HG03521 (cell line): ENCODE results near the gene MYOM1.
A peak's percentile ranks its signal among the peaks of the same experiment; 100 is the strongest.

Experiments used
- ATAC-seq: cut with Tn5 transposase; IDR thresholded peaks from one replicate; pipeline ENCODE4 v1.9.1; 2021; ENCODE audit warnings: mild to moderate bottlenecking, moderate library complexity; ENCODE audit not compliant: unreplicated experiment

Gene MYOM1

GRCh38 chr18:3190610-3191009 lies 29.2 kb downstream of the MYOM1 start:
- no peak for ATAC-seq

GRCh38 chr18:3189884-3190283 lies 29.9 kb downstream of the MYOM1 start:
- no peak for ATAC-seq

- ATAC-seq = no peak
Measured at GRCh38 chr18:3186678-3187658, 32.8 kb downstream of the MYOM1 start.

GRCh38 chr18:3184275-3184963 lies 35.3 kb downstream of the MYOM1 start:
- no peak for ATAC-seq

GRCh38 chr18:3183103-3183717 lies 36.6 kb downstream of the MYOM1 start:
- ATAC-seq = no peak

- no peak for ATAC-seq
Measured at GRCh38 chr18:3180325-3180724, 39.4 kb downstream of the MYOM1 start.

- ATAC-seq = no peak
Measured at GRCh38 chr18:3179430-3180089, 40.2 kb downstream of the MYOM1 start.

- ATAC-seq = peak; percentile 92
Measured at GRCh38 chr18:3177902-3178687, 41.7 kb downstream of the MYOM1 start.

GRCh38 chr18:3175195-3175758 lies 44.5 kb downstream of the MYOM1 start:
- no peak for ATAC-seq

GRCh38 chr18:3172097-3172496 lies 47.7 kb downstream of the MYOM1 start:
- ATAC-seq = no peak

GRCh38 chr18:3171631-3172030 lies 48.1 kb downstream of the MYOM1 start:
- ATAC-seq = no peak

GRCh38 chr18:3170441-3171161 lies 49.2 kb downstream of the MYOM1 start:
- no peak for ATAC-seq

GRCh38 chr18:3164381-3164780 lies 55.4 kb downstream of the MYOM1 start:
- no peak for ATAC-seq

GRCh38 chr18:3163968-3164367 lies 55.8 kb downstream of the MYOM1 start:
- ATAC-seq = no peak

- no peak for ATAC-seq
Measured at GRCh38 chr18:3162181-3162580, 57.6 kb downstream of the MYOM1 start.

- no peak for ATAC-seq
Measured at GRCh38 chr18:3159830-3160229, 59.9 kb downstream of the MYOM1 start.

GRCh38 chr18:3157606-3158005 lies 62.2 kb downstream of the MYOM1 start:
- ATAC-seq = no peak

GRCh38 chr18:3157086-3157485 lies 62.7 kb downstream of the MYOM1 start:
- ATAC-seq = no peak

GRCh38 chr18:3156325-3156640 lies 63.5 kb downstream of the MYOM1 start:
- ATAC-seq = no peak
